H1 (cell line): ENCODE results near the gene CACNA1F. TPM values are rescaled to one million over a fixed set of nuclear protein-coding genes. Genes with fewer than 3 reads are reported as not detected.
A peak's percentile ranks its signal among the peaks of the same experiment; 100 is the strongest.

ENCODE experiments used
- CBX8 ChIP-seq: fragments of 300-800, 300-1000 bp; sonication (generic); IDR thresholded peaks from 2 replicates; pipeline ENCODE4 v1.7.1; 2016; ENCODE audit warnings: low read depth, low read length, borderline replicate concordance
- FOSL1 ChIP-seq: IDR thresholded peaks from 2 replicates; pipeline ENCODE4 v1.6.1; 2011; ENCODE audit warnings: mild to moderate bottlenecking, low read depth, low read length, moderate library complexity; ENCODE audit not compliant: insufficient read depth
- HDAC2 ChIP-seq, 2 experiments: fragments of 300-600 bp in 1 of 2; sonication (generic) in 1 of 2; IDR thresholded peaks; 2 replicates each; pipeline ENCODE4 v1.6.1; 2011 to 2012; ENCODE audit warnings: low read depth in 2 of 2, low read length in 2 of 2, mild to moderate bottlenecking in 2 of 2, moderate library complexity in 2 of 2, borderline replicate concordance in 1 of 2, inconsistent platforms in 1 of 2
- KDM4A ChIP-seq: IDR thresholded peaks from one replicate; pipeline ENCODE4 v1.7.1; 2012; ENCODE audit warnings: low read depth, mild to moderate bottlenecking, moderate library complexity, low read length, inconsistent platforms; ENCODE audit not compliant: severe bottlenecking
- polyA plus RNA-seq, 7 experiments: library from polyadenylated mRNA; depleted of rRNA in 3 of 7; stranded (reverse) in 5 of 7; unstranded in 2 of 7; fragments of >200 nt in 5 of 7; fragments of 200-250 nt in 2 of 7; gene quantifications; 1 replicate in 5 of 7; 2 replicates in 1 of 7; 4 replicates in 1 of 7; pipeline versions ENCODE4 v1.2.1 to v1.2.3, GENCODE V29; 2011 to 2013; ENCODE audit warnings: missing spikeins in 2 of 7, mixed read lengths in 2 of 7
- total RNA-seq: library from RNA; stranded (reverse); fragmentation: NEBNext Ultra II Directional; extraction: Animal tissue kit (Norgen Biotek cat#: 25700); gene quantifications from 2 replicates; pipeline ENCODE4 v1.2.1, GENCODE V29; 2021
- TF ChIP-seq, protein P1 (sequence below): fragments of 300-600 bp; sonication (generic); IDR thresholded peaks from 2 replicates; pipeline ENCODE4 v1.7.1; 2012; ENCODE audit warnings: low read length, moderate library complexity, mild to moderate bottlenecking, inconsistent platforms; ENCODE audit not compliant: insufficient replicate concordance
- TF ChIP-seq, protein P2 (sequence below): IDR thresholded peaks from 2 replicates; pipeline ENCODE4 v1.6.1; 2012; ENCODE audit warnings: inconsistent platforms

Gene CACNA1F
- total and polyA plus RNA-seq, 2 of the 8 experiments (the other 6 are each of a cell fraction or from before 2014, with no cell fraction given) = 0.59 to 0.84 TPM

DNA sequence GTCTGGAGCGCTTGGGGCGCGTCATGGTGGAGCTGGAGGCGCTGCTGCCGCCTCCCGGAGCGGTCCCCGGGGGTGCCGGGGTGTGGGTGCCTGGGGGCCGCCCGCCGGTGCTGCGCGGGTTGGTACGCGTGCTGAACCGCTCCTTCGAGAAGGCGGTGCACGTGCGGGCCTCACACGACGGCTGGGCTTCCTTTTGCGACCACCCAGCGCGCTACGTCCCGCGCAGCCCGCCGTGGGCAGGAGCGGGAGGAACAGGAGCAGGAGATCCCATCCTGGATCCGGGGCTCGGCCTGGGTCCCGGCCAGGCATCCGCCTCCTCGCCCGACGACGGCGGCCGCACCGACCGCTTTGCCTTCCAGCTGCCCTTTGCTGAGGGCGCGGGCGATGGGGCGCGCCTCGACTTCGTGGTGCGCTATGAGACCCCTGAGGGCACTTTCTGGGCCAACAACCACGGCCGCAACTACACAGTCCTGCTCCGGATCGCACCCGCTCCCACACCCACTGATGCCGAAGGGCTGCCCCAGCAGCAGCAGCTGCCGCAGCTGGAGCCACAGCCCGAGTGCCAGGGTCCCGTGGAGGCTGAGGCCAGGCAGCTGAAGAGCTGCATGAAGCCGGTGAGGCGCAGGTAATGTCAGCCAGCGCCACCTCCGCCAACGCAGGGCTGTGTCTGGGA lies 37.2 kb upstream of the CACNA1F start (continued):
- TF ChIP-seq HDAC2 (IDR thresholded peaks at IDR 0.05; ENCODE audit: borderline replicate concordance in 1 of 2, low read depth in 2 of 2, low read length in 2 of 2) = no peak
- no peak for TF ChIP-seq KDM4A
- TF ChIP-seq, protein P1, sequence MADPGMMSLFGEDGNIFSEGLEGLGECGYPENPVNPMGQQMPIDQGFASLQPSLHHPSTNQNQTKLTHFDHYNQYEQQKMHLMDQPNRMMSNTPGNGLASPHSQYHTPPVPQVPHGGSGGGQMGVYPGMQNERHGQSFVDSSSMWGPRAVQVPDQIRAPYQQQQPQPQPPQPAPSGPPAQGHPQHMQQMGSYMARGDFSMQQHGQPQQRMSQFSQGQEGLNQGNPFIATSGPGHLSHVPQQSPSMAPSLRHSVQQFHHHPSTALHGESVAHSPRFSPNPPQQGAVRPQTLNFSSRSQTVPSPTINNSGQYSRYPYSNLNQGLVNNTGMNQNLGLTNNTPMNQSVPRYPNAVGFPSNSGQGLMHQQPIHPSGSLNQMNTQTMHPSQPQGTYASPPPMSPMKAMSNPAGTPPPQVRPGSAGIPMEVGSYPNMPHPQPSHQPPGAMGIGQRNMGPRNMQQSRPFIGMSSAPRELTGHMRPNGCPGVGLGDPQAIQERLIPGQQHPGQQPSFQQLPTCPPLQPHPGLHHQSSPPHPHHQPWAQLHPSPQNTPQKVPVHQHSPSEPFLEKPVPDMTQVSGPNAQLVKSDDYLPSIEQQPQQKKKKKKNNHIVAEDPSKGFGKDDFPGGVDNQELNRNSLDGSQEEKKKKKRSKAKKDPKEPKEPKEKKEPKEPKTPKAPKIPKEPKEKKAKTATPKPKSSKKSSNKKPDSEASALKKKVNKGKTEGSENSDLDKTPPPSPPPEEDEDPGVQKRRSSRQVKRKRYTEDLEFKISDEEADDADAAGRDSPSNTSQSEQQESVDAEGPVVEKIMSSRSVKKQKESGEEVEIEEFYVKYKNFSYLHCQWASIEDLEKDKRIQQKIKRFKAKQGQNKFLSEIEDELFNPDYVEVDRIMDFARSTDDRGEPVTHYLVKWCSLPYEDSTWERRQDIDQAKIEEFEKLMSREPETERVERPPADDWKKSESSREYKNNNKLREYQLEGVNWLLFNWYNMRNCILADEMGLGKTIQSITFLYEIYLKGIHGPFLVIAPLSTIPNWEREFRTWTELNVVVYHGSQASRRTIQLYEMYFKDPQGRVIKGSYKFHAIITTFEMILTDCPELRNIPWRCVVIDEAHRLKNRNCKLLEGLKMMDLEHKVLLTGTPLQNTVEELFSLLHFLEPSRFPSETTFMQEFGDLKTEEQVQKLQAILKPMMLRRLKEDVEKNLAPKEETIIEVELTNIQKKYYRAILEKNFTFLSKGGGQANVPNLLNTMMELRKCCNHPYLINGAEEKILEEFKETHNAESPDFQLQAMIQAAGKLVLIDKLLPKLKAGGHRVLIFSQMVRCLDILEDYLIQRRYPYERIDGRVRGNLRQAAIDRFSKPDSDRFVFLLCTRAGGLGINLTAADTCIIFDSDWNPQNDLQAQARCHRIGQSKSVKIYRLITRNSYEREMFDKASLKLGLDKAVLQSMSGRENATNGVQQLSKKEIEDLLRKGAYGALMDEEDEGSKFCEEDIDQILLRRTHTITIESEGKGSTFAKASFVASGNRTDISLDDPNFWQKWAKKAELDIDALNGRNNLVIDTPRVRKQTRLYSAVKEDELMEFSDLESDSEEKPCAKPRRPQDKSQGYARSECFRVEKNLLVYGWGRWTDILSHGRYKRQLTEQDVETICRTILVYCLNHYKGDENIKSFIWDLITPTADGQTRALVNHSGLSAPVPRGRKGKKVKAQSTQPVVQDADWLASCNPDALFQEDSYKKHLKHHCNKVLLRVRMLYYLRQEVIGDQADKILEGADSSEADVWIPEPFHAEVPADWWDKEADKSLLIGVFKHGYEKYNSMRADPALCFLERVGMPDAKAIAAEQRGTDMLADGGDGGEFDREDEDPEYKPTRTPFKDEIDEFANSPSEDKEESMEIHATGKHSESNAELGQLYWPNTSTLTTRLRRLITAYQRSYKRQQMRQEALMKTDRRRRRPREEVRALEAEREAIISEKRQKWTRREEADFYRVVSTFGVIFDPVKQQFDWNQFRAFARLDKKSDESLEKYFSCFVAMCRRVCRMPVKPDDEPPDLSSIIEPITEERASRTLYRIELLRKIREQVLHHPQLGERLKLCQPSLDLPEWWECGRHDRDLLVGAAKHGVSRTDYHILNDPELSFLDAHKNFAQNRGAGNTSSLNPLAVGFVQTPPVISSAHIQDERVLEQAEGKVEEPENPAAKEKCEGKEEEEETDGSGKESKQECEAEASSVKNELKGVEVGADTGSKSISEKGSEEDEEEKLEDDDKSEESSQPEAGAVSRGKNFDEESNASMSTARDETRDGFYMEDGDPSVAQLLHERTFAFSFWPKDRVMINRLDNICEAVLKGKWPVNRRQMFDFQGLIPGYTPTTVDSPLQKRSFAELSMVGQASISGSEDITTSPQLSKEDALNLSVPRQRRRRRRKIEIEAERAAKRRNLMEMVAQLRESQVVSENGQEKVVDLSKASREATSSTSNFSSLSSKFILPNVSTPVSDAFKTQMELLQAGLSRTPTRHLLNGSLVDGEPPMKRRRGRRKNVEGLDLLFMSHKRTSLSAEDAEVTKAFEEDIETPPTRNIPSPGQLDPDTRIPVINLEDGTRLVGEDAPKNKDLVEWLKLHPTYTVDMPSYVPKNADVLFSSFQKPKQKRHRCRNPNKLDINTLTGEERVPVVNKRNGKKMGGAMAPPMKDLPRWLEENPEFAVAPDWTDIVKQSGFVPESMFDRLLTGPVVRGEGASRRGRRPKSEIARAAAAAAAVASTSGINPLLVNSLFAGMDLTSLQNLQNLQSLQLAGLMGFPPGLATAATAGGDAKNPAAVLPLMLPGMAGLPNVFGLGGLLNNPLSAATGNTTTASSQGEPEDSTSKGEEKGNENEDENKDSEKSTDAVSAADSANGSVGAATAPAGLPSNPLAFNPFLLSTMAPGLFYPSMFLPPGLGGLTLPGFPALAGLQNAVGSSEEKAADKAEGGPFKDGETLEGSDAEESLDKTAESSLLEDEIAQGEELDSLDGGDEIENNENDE = no peak
- TF ChIP-seq FOSL1 = no peak
- no peak for TF ChIP-seq CBX8
- TF ChIP-seq, protein P2, sequence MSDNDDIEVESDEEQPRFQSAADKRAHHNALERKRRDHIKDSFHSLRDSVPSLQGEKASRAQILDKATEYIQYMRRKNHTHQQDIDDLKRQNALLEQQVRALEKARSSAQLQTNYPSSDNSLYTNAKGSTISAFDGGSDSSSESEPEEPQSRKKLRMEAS = peak; percentile 93
